Activated CD8-positive, alpha-beta memory T cell treated with anti-CD3 and anti-CD28 coated beads, Interleukin-2, amount 50 U/mL, for 24 hours (primary cell): ENCODE results near the gene SYNGR2.

Experiments used
- DNase-seq: peaks from one replicate; pipeline ENCODE4 v3.0.0-alpha.2; 2020; ENCODE audit errors: extremely low read depth

SYNGR2 gene

GRCh38 chr17:78202666-78203065 lies 34.3 kb downstream of the SYNGR2 start:
- no peak for DNase-seq

- no peak for DNase-seq
These were observed 36.2 kb downstream of the SYNGR2 start for GRCh38 chr17:78204387-78205123.

GRCh38 chr17:78205124-78205775 lies 36.9 kb downstream of the SYNGR2 start:
- DNase-seq, result no peak

GRCh38 chr17:78206298-78206697 lies 37.9 kb downstream of the SYNGR2 start:
- no peak for DNase-seq

GRCh38 chr17:78208486-78208885 lies 40.1 kb downstream of the SYNGR2 start:
- DNase-seq, result no peak

GRCh38 chr17:78210111-78210510 lies 41.7 kb downstream of the SYNGR2 start:
- DNase-seq, result no peak

- no peak for DNase-seq
These were observed 42.7 kb downstream of the SYNGR2 start for GRCh38 chr17:78211032-78211431.

- peak; percentile 75 for DNase-seq
These were observed 45.8 kb downstream of the SYNGR2 start, which contains the start of gene BIRC5 for GRCh38 chr17:78214016-78214705. Gene BIRC5 (plus strand): TSS chr17:78214253. CDS start chr17:78214317, 64 bp downstream.

- no peak for DNase-seq
These were observed 46.3 kb downstream of the SYNGR2 start for GRCh38 chr17:78214706-78215061.

- no peak for DNase-seq
These were observed 51.2 kb downstream of the SYNGR2 start for GRCh38 chr17:78219396-78220150.
